ENCODE measurements around the gene VAV1.

DNA sequence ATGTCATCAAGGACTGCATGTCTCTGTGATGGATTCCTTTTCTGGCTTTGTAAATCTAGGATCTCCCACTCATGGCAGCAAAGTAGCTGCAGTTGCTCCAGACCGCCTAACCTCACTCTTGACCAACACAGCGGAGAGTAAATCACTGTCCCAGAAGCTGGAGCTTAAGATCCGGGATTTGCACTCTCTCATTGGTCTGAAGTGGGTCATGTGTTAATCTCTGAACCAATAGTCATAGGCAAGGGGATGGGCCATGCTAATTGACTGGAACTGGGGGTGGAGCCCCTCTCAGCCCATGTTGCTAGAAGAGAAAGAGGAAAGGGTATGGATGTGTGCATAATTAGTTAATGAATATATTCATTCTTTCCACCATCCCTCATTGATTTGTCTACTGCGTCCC, 34.0 kb downstream of the VAV1 start:
- no peak for TF ChIP-seq EP300 (IDR thresholded peaks at IDR 0.05)
- TF ChIP-seq, protein P1, sequence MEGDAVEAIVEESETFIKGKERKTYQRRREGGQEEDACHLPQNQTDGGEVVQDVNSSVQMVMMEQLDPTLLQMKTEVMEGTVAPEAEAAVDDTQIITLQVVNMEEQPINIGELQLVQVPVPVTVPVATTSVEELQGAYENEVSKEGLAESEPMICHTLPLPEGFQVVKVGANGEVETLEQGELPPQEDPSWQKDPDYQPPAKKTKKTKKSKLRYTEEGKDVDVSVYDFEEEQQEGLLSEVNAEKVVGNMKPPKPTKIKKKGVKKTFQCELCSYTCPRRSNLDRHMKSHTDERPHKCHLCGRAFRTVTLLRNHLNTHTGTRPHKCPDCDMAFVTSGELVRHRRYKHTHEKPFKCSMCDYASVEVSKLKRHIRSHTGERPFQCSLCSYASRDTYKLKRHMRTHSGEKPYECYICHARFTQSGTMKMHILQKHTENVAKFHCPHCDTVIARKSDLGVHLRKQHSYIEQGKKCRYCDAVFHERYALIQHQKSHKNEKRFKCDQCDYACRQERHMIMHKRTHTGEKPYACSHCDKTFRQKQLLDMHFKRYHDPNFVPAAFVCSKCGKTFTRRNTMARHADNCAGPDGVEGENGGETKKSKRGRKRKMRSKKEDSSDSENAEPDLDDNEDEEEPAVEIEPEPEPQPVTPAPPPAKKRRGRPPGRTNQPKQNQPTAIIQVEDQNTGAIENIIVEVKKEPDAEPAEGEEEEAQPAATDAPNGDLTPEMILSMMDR (IDR thresholded peaks at IDR 0.05) = no peak
